Tibial nerve (tissue), 4 donors: ENCODE results near the gene PHRF1.

Experiments used
- CTCF ChIP-seq, 5 experiments: fragments of 200-600 bp in 3 of 5; fragments of 450-650 bp in 2 of 5; sonication (generic) in 3 of 5; IDR thresholded peaks; one replicate each; pipeline ENCODE4 v1.5.1; 2016 to 2019; ENCODE audit warnings: antibody characterized with exemption in 5 of 5, mild to moderate bottlenecking in 3 of 5, moderate library complexity in 2 of 5
- EP300 ChIP-seq, 2 donors: sonication (generic); formaldehyde crosslinking; IDR thresholded peaks; one replicate each; pipeline ENCODE4 v1.6.1; 2017; ENCODE audit warnings: antibody characterized with exemption in 2 of 2, mild to moderate bottlenecking in 1 of 2
- POLR2A ChIP-seq, 2 donors: fragments of 450-650 bp; IDR thresholded peaks; one replicate each; pipeline ENCODE4 v1.6.1; 2017; ENCODE audit warnings: antibody characterized with exemption in 2 of 2, mild to moderate bottlenecking in 2 of 2, moderate library complexity in 2 of 2

GRCh38 chr11:550746-551085 lies 25.6 kb upstream of the PHRF1 start:
- TF ChIP-seq CTCF (IDR thresholded peaks at IDR 0.05): no peak
- TF ChIP-seq EP300 (IDR thresholded peaks at IDR 0.05): no peak
- no peak for TF ChIP-seq POLR2A (IDR thresholded peaks at IDR 0.05)
